NCI-H2171 (cell line): ENCODE measurements around the gene LYZL4.

Experiments
- DNase-seq: peaks from one replicate; lab custom pipeline; 2025; lab: John Stamatoyannopoulos, UW

The LYZL4 gene

GRCh38 chr3:42371776-42372175 is 38.6 kb downstream of the LYZL4 start:
- no peak for DNase-seq

GRCh38 chr3:42369832-42370231 is 40.6 kb downstream of the LYZL4 start:
- DNase-seq, result no peak

- no peak for DNase-seq
These were observed 41.1 kb downstream of the LYZL4 start for GRCh38 chr3:42369304-42369703.

- no peak for DNase-seq
These were observed 41.5 kb downstream of the LYZL4 start for GRCh38 chr3:42368861-42369260.

- DNase-seq, result no peak
These were observed 42.5 kb downstream of the LYZL4 start for GRCh38 chr3:42367903-42368302.

- DNase-seq, result no peak
These were observed 43.9 kb downstream of the LYZL4 start for GRCh38 chr3:42366550-42366949.

- DNase-seq, result no peak
These were observed 53.1 kb downstream of the LYZL4 start for GRCh38 chr3:42357335-42357734.

- no peak for DNase-seq
These were observed 54.8 kb downstream of the LYZL4 start for GRCh38 chr3:42355612-42356011.

GRCh38 chr3:42353631-42354030 is 56.8 kb downstream of the LYZL4 start:
- DNase-seq, result no peak

GRCh38 chr3:42351207-42351606 is 59.2 kb downstream of the LYZL4 start:
- DNase-seq, result no peak

- DNase-seq, result peak; percentile 16
These were observed 60.4 kb downstream of the LYZL4 start for GRCh38 chr3:42349765-42350594.

- no peak for DNase-seq
These were observed 62.5 kb downstream of the LYZL4 start for GRCh38 chr3:42347928-42348327.
